Stomach (tissue), 4 donors: ENCODE measurements around the gene MYF6.

ENCODE experiments used
- EP300 ChIP-seq: sonication (generic); formaldehyde crosslinking; IDR thresholded peaks from one replicate; pipeline ENCODE4 v1.6.1; 2017; ENCODE audit warnings: antibody characterized with exemption
- POLR2A ChIP-seq, 4 donors: fragments of 450-650 bp; IDR thresholded peaks; one replicate each; pipeline ENCODE4 v1.6.1; 2016; ENCODE audit warnings: antibody characterized with exemption in 4 of 4, control low read depth in 2 of 4, mild to moderate bottlenecking in 1 of 4, moderate library complexity in 1 of 4
- TF ChIP-seq, protein P1 (sequence below), 7 experiments: fragments of 450-650 bp in 4 of 7; fragments of 200-600 bp in 3 of 7; sonication (generic) in 3 of 7; IDR thresholded peaks; one replicate each; pipeline ENCODE4 v1.5.1; 2016 to 2019; ENCODE audit warnings: antibody characterized with exemption in 7 of 7, control low read depth in 2 of 7, mild to moderate bottlenecking in 1 of 7

DNA sequence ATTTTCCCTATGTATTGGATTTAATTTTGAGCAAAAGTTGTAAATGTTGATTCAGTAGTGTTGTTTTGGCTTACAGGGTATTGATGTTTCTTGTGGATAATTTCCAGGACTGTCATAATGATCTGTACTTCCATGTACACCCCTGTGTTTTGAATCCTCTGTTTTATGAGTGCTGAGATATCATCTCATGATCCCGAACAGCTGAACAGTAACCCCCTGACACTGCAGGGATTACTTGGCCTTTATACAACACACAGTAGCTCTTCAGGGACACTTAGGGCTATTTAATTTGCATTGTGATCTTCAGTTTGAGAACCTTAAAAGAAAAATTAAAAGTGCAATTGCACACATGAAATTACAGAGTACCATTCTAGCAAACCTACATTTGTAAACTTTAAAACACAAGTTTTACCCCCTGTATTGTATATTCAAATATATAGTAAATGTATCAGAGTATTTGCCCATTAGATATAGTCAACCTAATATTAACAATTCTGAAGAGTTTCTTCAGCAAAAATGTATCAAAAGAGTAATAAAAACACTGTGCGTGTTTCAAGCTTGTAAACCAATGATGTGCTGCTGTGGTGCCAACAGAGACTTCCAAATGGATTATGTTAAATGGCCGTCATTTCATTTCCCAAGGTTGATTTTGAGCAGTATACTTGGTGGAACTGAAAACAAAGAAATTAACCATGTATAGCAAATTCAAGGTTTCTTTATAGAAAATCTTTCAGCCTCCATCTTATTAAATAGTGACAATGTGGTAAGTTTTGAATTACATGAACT lies 27.9 kb upstream of the MYF6 start:
- TF ChIP-seq, protein P1, sequence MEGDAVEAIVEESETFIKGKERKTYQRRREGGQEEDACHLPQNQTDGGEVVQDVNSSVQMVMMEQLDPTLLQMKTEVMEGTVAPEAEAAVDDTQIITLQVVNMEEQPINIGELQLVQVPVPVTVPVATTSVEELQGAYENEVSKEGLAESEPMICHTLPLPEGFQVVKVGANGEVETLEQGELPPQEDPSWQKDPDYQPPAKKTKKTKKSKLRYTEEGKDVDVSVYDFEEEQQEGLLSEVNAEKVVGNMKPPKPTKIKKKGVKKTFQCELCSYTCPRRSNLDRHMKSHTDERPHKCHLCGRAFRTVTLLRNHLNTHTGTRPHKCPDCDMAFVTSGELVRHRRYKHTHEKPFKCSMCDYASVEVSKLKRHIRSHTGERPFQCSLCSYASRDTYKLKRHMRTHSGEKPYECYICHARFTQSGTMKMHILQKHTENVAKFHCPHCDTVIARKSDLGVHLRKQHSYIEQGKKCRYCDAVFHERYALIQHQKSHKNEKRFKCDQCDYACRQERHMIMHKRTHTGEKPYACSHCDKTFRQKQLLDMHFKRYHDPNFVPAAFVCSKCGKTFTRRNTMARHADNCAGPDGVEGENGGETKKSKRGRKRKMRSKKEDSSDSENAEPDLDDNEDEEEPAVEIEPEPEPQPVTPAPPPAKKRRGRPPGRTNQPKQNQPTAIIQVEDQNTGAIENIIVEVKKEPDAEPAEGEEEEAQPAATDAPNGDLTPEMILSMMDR (IDR thresholded peaks at IDR 0.05) = no peak
- TF ChIP-seq POLR2A (IDR thresholded peaks at IDR 0.05) (no peak), EP300 (no peak)
